Hepatocyte (in vitro differentiated cells): ENCODE data around the gene CEP170B. TPM values are rescaled to one million over a fixed set of nuclear protein-coding genes. Genes with fewer than 3 reads are reported as not detected.

ENCODE experiments used
- DNase-seq: peaks from one replicate; pipeline ENCODE4 v3.0.0-alpha.2; 2016; ENCODE audit warnings: low spot score
- H2AFZ ChIP-seq: fragments of 200-600 bp; sonication (generic); 2 replicates; pipeline ENCODE4 v1.6.0; 2016; ENCODE audit warnings: antibody characterized with exemption, mild to moderate bottlenecking
- H3K27ac ChIP-seq: fragments of 200-600 bp; sonication (generic); 2 replicates; pipeline ENCODE4 v1.5.1; 2016; ENCODE audit warnings: mild to moderate bottlenecking
- H3K27me3 ChIP-seq: fragments of 200-600 bp; sonication (generic); 2 replicates; pipeline ENCODE4 v1.6.1; 2016
- H3K36me3 ChIP-seq: fragments of 200-600 bp; sonication (generic); replicated peaks from 2 replicates; pipeline ENCODE4 v1.5.1; 2016; ENCODE audit warnings: low read depth; ENCODE audit not compliant: insufficient read depth
- H3K4me1 ChIP-seq: fragments of 200-600 bp; sonication (generic); 2 replicates; pipeline ENCODE4 v1.5.1; 2016; ENCODE audit warnings: mild to moderate bottlenecking, moderate library complexity; ENCODE audit not compliant: insufficient read depth
- H3K4me2 ChIP-seq: fragments of 200-600 bp; sonication (generic); 2 replicates; pipeline ENCODE4 v1.6.0; 2016
- H3K4me3 ChIP-seq: fragments of 200-600 bp; sonication (generic); 2 replicates; pipeline ENCODE4 v1.5.1; 2016; ENCODE audit warnings: mild to moderate bottlenecking
- H3K79me2 ChIP-seq: fragments of 200-600 bp; sonication (generic); 2 replicates; pipeline ENCODE4 v1.6.0; 2017; ENCODE audit warnings: mild to moderate bottlenecking
- H3K9me2 ChIP-seq: fragments of 200-600 bp; sonication (generic); replicated peaks from 2 replicates; pipeline ENCODE4 v1.6.0; 2017; ENCODE audit warnings: mild to moderate bottlenecking; ENCODE audit not compliant: insufficient read depth
- H3K9me3 ChIP-seq: fragments of 200-600 bp; sonication (generic); 2 replicates; pipeline ENCODE4 v1.5.1; 2016; ENCODE audit warnings: low read depth, mild to moderate bottlenecking
- H4K20me1 ChIP-seq: fragments of 200-600 bp; sonication (generic); 2 replicates; pipeline ENCODE4 v1.6.0; 2016; ENCODE audit warnings: mild to moderate bottlenecking; ENCODE audit not compliant: insufficient read depth, poor library complexity, severe bottlenecking
- CTCF ChIP-seq: fragments of 200-600 bp; sonication (generic); IDR thresholded peaks from 2 replicates; pipeline ENCODE4 v1.5.1; 2016; ENCODE audit warnings: antibody characterized with exemption, mild to moderate bottlenecking; ENCODE audit not compliant: poor library complexity
- EZH2 ChIP-seq: fragments of 200-600 bp; sonication (generic); IDR thresholded peaks from 2 replicates; pipeline ENCODE4 v1.6.1; 2016; ENCODE audit warnings: antibody characterized with exemption, mild to moderate bottlenecking, borderline replicate concordance
- EZH2phosphoT487 ChIP-seq: fragments of 200-600 bp; sonication (generic); IDR thresholded peaks from one replicate; pipeline ENCODE4 v1.6.1; 2018; ENCODE audit warnings: antibody characterized with exemption, mild to moderate bottlenecking, low read depth, moderate library complexity; ENCODE audit not compliant: unreplicated experiment, severe bottlenecking
- WGBS: methylation state at CpG from one replicate; pipeline ENCODE4 v1.1.6; 2016; ENCODE audit warnings: low lambda C conversion rate; ENCODE audit errors: missing lambda C conversion rate; 5-methylcytosine and 5-hydroxymethylcytosine counted together
- polyA plus RNA-seq: library from polyadenylated mRNA; unstranded; fragments of >200 nt; fragmentation: Nextera tagmentation; extraction: Ambion mirVana; gene quantifications from 2 replicates; pipeline ENCODE4 v1.2.1, GENCODE V29; 2016
- total RNA-seq: library from RNA; depleted of rRNA; stranded (reverse); fragments of >200 nt; gene quantifications from 2 replicates; pipeline ENCODE4 v1.2.3, GENCODE V29; 2014

CEP170B gene
- total and polyA plus RNA-seq, 2 experiments from 2014 or later, result 7.6 to 20.3 TPM

- H2AFZ ChIP-seq, result peak overlapping the region; percentile 98
- no peaks in the 10 kb centered on the region for H4K20me1 ChIP-seq
- no peak overlapping the region for H3K4me3 ChIP-seq
- H3K4me2 ChIP-seq, result peak overlapping the region; percentile 99
- peak; percentile 33 for TF ChIP-seq EZH2
- no peak for TF ChIP-seq EZH2phosphoT487
- no peak for TF ChIP-seq CTCF
- H3K36me3 ChIP-seq, result no peaks in the 10 kb centered on the region
- no peak overlapping the region for H3K27ac ChIP-seq
- peaks cover 10% of the 10 kb centered on the region for H3K4me1 ChIP-seq
- WGBS, result 39% methylated on average over 48 of the region's 64 CpGs
- peaks cover 49% of the 10 kb centered on the region for H3K27me3 ChIP-seq
- H3K9me2 ChIP-seq, result no peaks in the 10 kb centered on the region
- H3K9me3 ChIP-seq, result no peaks in the 10 kb centered on the region
- no peak for DNase-seq
- no peaks in the 10 kb centered on the region for H3K79me2 ChIP-seq
These were observed 67.0 kb downstream of the CEP170B start for GRCh38 chr14:104931771-104932675.

GRCh38 chr14:104932676-104933631 is 67.9 kb downstream of the CEP170B start:
- WGBS, result 12% methylated on average over 27 of the region's 100 CpGs
- peak overlapping the region; percentile 64 for H3K4me3 ChIP-seq
- no peaks in the 10 kb centered on the region for H3K79me2 ChIP-seq
- no peak overlapping the region for H3K27ac ChIP-seq
- peaks cover 10% of the 10 kb centered on the region for H3K4me1 ChIP-seq
- peak overlapping the region; percentile 99 for H3K4me2 ChIP-seq
- H2AFZ ChIP-seq, result peak overlapping the region; percentile 98
- no peaks in the 10 kb centered on the region for H3K9me3 ChIP-seq
- no peaks in the 10 kb centered on the region for H3K9me2 ChIP-seq
- H4K20me1 ChIP-seq, result no peaks in the 10 kb centered on the region
- TF ChIP-seq CTCF (peak; percentile 78), EZH2 (peak; percentile 40), EZH2phosphoT487 (no peak)
- peak; percentile 92 for DNase-seq
- H3K27me3 ChIP-seq, result peaks cover 57% of the 10 kb centered on the region
- no peaks in the 10 kb centered on the region for H3K36me3 ChIP-seq

- H4K20me1 ChIP-seq, result no peaks in the 10 kb centered on the region
- no peak overlapping the region for H3K27ac ChIP-seq
- TF ChIP-seq EZH2phosphoT487 (no peak), CTCF (no peak), EZH2 (no peak)
- H3K4me2 ChIP-seq, result peak overlapping the region; percentile 99
- 33% methylated on average over 6 of the region's 42 CpGs for WGBS
- no peaks in the 10 kb centered on the region for H3K79me2 ChIP-seq
- no peaks in the 10 kb centered on the region for H3K36me3 ChIP-seq
- H3K4me1 ChIP-seq, result peaks cover 10% of the 10 kb centered on the region
- no peak for DNase-seq
- H3K27me3 ChIP-seq, result peaks cover 66% of the 10 kb centered on the region
- H3K4me3 ChIP-seq, result no peak overlapping the region
- H3K9me3 ChIP-seq, result no peaks in the 10 kb centered on the region
- H2AFZ ChIP-seq, result no peak overlapping the region
- no peaks in the 10 kb centered on the region for H3K9me2 ChIP-seq
These were observed 69.0 kb downstream of the CEP170B start for GRCh38 chr14:104933746-104934733.
